Activated CD8-positive, alpha-beta memory T cell treated with anti-CD3 and anti-CD28 coated beads for 48 hours (primary cell): Measurements from ENCODE around the gene USO1.
"Not testable (repeated sequence)": the region's sequence is repeated elsewhere in the genome, so short reads cannot be mapped to it uniquely, and the experiment has no call there.

ENCODE experiments used
- DNase-seq, 3 experiments: peaks; one replicate each; pipeline ENCODE4 v3.0.0-alpha.2; 2020; ENCODE audit warnings: low read depth in 2 of 3, low spot score in 2 of 3

The USO1 gene

GRCh38 chr4:75714704-75715103 is 9.7 kb upstream of the USO1 start:
- DNase-seq: no peak

- DNase-seq: no peak
Observed at GRCh38 chr4:75715105-75715799, 9.1 kb upstream of the USO1 start.

GRCh38 chr4:75716054-75716453 is 8.3 kb upstream of the USO1 start:
- not testable (repeated sequence) for DNase-seq

GRCh38 chr4:75717408-75717807 is 7.0 kb upstream of the USO1 start:
- no peak for DNase-seq

GRCh38 chr4:75718529-75718928 is 5.8 kb upstream of the USO1 start:
- no peak for DNase-seq

- no peak for DNase-seq
Observed at GRCh38 chr4:75722417-75722816, 2.0 kb upstream of the USO1 start.

- no peak for DNase-seq
Observed at GRCh38 chr4:75723163-75724065, 963 bp upstream of the USO1 start.

- peak; percentile 31 to 43 (median 36) for DNase-seq
Observed at GRCh38 chr4:75724867-75725724, 719 bp downstream of the USO1 start.

GRCh38 chr4:75725942-75726538 is 1.7 kb downstream of the USO1 start:
- not testable (repeated sequence) for DNase-seq

GRCh38 chr4:75726577-75726976 is 2.2 kb downstream of the USO1 start:
- no peak for DNase-seq

GRCh38 chr4:75727073-75727472 is 2.7 kb downstream of the USO1 start:
- DNase-seq: no peak

- no peak for DNase-seq
Observed at GRCh38 chr4:75729836-75730235, 5.5 kb downstream of the USO1 start.

GRCh38 chr4:75733369-75733768 is 9.0 kb downstream of the USO1 start:
- no peak for DNase-seq

GRCh38 chr4:75735525-75735924 is 11.1 kb downstream of the USO1 start:
- no peak for DNase-seq

- DNase-seq: no peak
Observed at GRCh38 chr4:75736862-75737261, 12.5 kb downstream of the USO1 start.

GRCh38 chr4:75737398-75737797 is 13.0 kb downstream of the USO1 start:
- DNase-seq: no peak

GRCh38 chr4:75741027-75741426 is 16.6 kb downstream of the USO1 start:
- DNase-seq: no peak

GRCh38 chr4:75742451-75742850 is 18.1 kb downstream of the USO1 start:
- no peak for DNase-seq

- DNase-seq: no peak
Observed at GRCh38 chr4:75745161-75745560, 20.8 kb downstream of the USO1 start.

GRCh38 chr4:75745721-75746199 is 21.4 kb downstream of the USO1 start:
- no peak for DNase-seq

- DNase-seq: no peak
Observed at GRCh38 chr4:75752637-75753036, 28.3 kb downstream of the USO1 start.
